ENCODE data around the gene TTC23.

Gene TTC23

GRCh38 chr15:99163271-99164062 is 85.9 kb downstream of the TTC23 start:
- no peak for DNase-seq

GRCh38 chr15:99158626-99159412 is 90.6 kb downstream of the TTC23 start:
- no peak for DNase-seq

- DNase-seq: no peak
Measured at GRCh38 chr15:99157456-99157855, 91.9 kb downstream of the TTC23 start.

DNA sequence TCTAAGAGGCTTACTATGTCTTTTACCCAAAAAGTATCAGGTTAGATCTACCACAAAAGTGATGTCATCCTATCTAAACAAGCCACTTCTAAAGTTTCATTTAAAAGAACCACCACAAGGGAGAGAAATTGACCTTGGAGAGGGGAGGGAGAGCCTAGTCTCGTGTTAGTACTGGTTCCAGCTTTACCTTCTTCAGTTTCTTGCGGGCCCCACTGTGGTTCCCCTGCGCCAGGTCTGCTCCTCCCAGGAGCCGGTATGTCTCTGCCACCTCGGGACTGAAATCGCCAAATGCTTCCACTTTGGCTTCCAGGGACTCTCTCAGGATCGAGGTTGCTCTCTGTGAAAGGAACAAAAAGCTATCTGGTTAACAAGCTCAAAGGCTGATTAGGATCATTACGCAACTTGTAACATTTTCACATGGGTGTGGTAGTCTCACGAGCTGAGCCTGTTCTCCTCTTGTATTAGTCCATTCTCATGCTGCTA is 93.4 kb downstream of the TTC23 start:
- DNase-seq: no peak

DNA sequence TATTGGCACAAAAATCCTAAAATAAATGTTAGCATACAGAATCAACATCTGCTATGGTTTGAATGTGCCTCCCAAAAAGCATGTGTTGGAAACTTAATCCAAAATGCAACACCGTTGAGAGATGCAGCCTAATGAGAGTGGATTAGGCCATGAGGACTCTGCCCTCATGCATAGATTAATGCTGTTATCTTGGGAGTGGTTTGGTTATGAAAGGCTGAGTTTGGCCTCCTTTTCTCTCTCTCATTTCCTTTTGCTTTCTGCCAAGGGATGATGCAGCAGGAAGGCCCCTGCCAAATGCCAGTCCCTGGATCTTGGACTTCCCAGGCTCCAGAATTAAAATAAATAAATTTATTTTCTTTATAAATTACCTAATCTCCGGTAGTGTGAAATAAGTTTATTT is 95.1 kb downstream of the TTC23 start:
- DNase-seq: no peak

DNA sequence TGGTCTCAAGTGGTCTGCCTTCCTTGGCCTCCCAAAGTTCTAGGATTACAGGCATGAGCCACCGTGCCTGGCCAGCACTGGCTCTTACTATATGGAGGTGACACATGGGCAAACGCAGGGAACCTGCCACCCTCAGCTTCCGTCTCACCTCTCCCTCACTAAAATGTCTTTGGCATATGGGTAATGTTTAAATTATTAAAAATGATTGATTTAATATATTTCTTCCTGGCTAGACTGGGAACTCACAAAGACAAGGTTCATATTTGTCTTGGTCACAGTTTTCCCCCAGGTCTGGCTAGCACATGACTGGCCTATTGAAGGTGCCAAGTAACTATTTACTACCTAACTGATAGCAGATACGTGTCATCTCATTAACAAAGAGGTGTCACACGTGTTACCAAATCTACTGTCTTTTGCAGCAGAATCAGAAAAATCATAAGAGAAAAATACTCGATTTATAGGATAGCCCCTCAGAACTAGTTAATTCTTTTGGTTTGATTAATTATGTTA is 96.3 kb downstream of the TTC23 start:
- DNase-seq: no peak

- no peak for DNase-seq
Measured at GRCh38 chr15:99151156-99151555, 98.2 kb downstream of the TTC23 start.

DNA sequence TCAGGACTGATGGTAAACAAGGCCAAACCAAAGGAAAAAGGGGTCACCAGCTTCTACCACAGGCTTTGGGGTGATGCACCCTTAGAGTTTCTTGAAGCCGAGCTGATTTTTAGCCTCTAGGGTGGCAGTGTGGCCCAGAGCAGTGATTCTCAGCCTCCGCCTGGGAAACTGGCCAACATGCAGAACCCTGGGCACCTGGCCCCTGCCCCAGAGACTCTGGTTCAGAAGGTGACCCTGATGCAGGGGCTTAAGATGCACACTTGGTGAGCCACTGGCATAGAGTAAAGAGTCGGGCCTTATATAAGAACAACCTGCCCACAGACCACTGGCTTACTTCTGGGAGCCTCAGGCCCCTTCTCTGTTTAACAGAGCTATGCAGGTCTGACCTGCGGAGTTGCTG is 100.0 kb downstream of the TTC23 start:
- no peak for DNase-seq

- peak in 1 of 2 experiments; percentile 15 for DNase-seq
Measured at GRCh38 chr15:99148851-99149276, 100.5 kb downstream of the TTC23 start.

DNA sequence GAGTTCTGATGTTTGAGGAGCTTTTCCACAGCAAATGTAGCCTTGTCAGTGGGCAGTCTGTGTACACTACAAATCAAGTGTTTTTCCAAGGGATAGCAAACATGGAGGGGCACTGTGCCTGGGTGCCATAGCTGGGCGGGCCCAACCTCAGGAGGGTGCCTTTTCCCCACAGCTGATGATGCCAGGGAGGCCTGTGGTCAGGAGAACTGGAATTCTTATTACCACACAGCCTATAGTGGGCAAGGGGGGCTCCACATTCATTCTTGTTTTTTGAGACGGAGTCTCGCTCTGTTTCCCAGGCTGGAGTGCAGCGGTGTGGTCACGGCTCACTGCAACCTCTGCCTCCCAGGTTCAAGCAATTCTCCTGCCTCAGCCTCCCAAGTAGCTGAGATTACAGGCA is 102.7 kb downstream of the TTC23 start:
- no peak for DNase-seq

DNA sequence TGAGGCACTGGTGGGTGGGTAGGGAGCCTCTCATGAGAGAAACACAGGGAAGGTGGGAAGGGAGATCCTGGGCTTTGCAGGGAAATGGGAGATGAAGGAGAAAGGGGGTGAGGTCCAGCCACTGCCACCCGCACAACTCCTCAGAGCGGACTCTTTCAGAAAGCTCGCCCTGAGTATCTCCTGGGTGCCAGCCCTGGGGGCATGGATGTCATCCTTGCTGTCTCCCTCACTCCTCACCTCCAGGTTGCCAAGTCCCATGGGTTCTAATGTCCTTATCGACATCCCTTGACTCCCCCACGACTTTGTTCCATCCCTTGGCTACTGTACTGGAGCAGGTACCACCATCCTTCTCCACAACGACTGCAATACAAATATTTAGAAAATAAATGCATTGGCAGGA is 103.6 kb downstream of the TTC23 start:
- DNase-seq: no peak

DNA sequence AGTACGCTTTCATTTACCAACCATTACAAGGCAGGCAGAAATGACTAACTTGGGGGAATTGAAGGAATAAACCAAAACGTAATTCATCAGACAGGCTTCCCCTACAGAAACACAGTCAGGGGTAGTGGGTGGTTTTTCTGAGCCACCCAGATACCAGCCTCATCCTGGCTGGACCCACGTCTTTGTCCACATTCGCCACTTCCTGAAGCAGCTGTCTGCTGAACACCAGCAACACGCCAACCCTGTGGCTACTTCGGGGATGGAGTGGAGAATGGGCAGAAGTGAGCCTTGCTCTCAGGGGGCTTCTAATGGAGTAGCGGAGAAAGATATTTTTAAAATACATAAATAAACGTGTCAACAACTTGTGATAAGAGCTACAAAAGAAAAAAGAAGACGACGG is 104.4 kb downstream of the TTC23 start:
- no peak for DNase-seq

GRCh38 chr15:99143655-99144610 is 105.4 kb downstream of the TTC23 start:
- DNase-seq: peak in 1 of 2 experiments; percentile 35

- DNase-seq: peak; percentile 46 to 80
Measured at GRCh38 chr15:99143242-99143641, 106.1 kb downstream of the TTC23 start.

GRCh38 chr15:99142562-99142961 is 106.8 kb downstream of the TTC23 start:
- DNase-seq: no peak

DNA sequence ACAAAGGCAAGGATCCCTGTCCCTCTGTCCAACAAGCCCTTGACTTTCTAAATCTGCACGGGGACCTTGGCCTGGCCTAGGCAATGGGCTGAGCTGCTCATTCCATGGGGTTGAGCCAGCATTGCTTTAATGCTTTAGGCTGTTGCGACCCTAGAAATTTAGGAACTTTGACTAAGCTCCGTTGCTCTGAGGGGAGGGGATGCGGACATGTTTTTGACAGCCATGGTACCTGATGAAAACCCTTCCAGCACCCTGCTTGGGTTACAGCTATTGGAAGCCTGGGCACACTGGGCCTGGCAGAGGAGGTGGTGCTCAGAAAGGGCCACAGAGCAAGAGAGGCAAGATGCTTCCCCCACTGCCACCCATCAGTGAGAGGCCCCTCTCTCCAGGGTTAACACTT is 107.4 kb downstream of the TTC23 start:
- DNase-seq: no peak

GRCh38 chr15:99140590-99140989 is 108.8 kb downstream of the TTC23 start:
- no peak for DNase-seq

DNA sequence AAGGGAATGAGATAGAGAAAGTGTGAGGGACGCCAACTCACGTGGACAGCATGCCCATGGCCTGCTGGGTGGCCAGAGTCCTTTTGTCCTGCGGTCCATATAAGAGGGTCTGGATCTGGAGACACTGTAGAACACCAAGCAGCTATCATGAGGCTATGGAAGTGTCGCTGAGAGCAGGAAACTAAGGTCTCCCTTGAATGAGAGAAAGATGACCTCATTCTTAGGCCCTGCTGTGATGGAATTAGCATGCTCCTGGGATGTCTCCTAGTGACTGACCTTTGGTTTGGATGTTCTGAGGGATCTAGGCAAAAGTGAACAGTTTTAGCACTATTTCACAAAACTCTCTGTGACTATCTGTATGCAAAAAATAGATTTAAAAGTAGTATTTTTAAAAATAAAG is 110.1 kb downstream of the TTC23 start:
- DNase-seq: no peak

DNA sequence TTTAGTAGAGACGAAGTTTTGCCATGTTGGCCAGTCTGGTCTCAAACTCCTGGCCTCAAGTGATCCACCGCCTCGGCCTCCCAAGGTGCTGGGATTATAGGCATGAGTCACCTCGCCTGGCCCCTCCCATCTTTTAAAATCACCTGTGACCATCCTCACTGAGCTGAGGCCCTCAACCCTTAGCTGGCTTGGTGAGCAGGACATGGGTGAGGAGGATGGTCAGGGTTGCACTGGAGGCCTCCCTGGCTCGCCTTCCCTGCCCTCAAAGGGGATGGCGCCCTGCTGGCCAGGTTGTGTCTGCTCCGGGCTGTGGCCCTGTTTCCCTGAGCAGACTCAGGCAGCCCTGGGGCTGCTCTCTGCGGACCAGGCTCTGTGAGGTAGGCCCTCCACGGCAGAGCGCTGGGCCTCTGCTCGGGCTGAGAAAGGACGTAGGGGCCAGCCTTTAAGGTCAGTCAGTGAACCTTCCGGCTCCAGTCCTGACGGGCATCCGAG is 110.8 kb downstream of the TTC23 start:
- no peak for DNase-seq

GRCh38 chr15:99137877-99138276 is 111.5 kb downstream of the TTC23 start:
- no peak for DNase-seq

DNA sequence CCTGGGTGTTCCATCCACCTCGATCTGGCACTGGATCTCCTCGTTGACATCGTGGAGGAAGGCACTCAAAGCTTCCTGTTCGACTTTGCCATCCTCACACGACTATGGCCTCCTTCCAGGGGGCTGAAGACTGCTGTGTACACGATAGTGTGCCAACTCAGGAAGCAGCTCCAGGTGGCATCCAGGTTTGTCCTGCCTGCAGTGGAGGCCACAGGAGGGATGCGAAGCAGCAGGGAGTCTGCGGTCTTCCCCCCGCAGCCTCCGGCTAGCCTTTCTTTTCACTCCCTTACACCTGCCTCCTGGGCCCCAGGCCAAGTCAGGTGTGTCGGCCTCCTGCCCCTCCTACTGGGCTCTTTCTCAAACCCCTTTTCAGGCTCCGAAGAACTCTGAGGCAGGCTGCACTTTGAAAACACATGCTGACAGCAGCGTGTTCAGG is 112.3 kb downstream of the TTC23 start:
- DNase-seq: peak; percentile 96 to 99

DNA sequence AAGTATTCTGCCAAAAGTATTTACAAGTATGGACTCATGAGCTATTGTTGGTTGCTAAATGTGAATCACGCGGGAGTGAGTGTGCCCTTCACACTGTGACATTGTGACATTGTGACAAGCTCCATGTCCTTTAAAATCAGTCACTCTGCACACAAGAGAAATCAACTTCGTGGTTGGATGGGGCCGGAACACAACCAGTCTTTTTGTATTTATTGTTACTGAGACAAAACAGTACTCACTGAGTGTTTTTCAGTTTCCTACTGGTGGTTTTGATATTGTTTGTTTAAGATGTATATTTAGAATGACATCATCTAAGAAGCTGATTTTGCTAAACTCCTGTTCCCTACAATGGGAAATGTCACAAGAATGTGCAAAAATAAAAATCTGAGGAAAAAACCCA is 114.2 kb downstream of the TTC23 start:
- DNase-seq: no peak
